ENCODE data around the gene BEX1.
"Not testable (repeated sequence)": the region's sequence is repeated elsewhere in the genome, so short reads cannot be mapped to it uniquely, and the experiment has no call there.

Gene BEX1

GRCh38 chrX:103061486-103061885 is 2.5 kb downstream of the BEX1 start:
- ChIA-PET POLR2A (no interaction called here), CTCF (no interaction called here)
- no peak for TF ChIP-seq CTCF (IDR thresholded peaks at IDR 0.05; ENCODE audit: control extremely low read depth, extremely low read depth, low read depth, missing control alignments)
- no peak for DNase-seq (ENCODE audit: extremely low spot score)

GRCh38 chrX:103056902-103057301 is 7.1 kb downstream of the BEX1 start:
- DNase-seq (ENCODE audit: extremely low spot score), result no peak
- ChIA-PET POLR2A (no interaction called here), CTCF (interaction anchor here (1.1 kb wide), 1 partner anchor 41 kb away, joined by 3 read pairs; no protein-coding TSS in a partner anchor)
- TF ChIP-seq CTCF (IDR thresholded peaks at IDR 0.05; ENCODE audit: control extremely low read depth, extremely low read depth, low read depth, missing control alignments), result no peak

- no peak for TF ChIP-seq CTCF (IDR thresholded peaks at IDR 0.05; ENCODE audit: control extremely low read depth, extremely low read depth, low read depth, missing control alignments)
- ChIA-PET CTCF (no interaction called here), POLR2A (no interaction called here)
- DNase-seq (ENCODE audit: extremely low spot score), result no peak
These were observed 11.3 kb downstream of the BEX1 start for GRCh38 chrX:103052625-103053024.

GRCh38 chrX:103051260-103051789 is 12.6 kb downstream of the BEX1 start:
- ChIA-PET CTCF (no interaction called here), POLR2A (no interaction called here)
- no peak for TF ChIP-seq CTCF (IDR thresholded peaks at IDR 0.05; ENCODE audit: control extremely low read depth, extremely low read depth, low read depth, missing control alignments)
- DNase-seq (ENCODE audit: extremely low spot score), result no peak

- CTCF ChIA-PET; POLR2A ChIA-PET; DNase-seq (ENCODE audit: extremely low spot score): not testable (repeated sequence)
These were observed 30.6 kb downstream of the BEX1 start for GRCh38 chrX:103033371-103033770.

GRCh38 chrX:103017542-103017941 is 46.4 kb downstream of the BEX1 start:
- no peak for DNase-seq (ENCODE audit: extremely low spot score)
- CTCF ChIA-PET, result no interaction called here
- TF ChIP-seq CTCF (IDR thresholded peaks at IDR 0.05; ENCODE audit: control extremely low read depth, extremely low read depth, low read depth, missing control alignments), result no peak
- POLR2A ChIA-PET, result no interaction called here

GRCh38 chrX:103012945-103013344 is 51.0 kb downstream of the BEX1 start:
- no peak for DNase-seq (ENCODE audit: extremely low spot score)
- ChIA-PET POLR2A (no interaction called here), CTCF (interaction anchor here (2.1 kb wide), 1 partner anchor 62 kb away, joined by 5 read pairs; no protein-coding TSS in a partner anchor)
- no peak for TF ChIP-seq CTCF (IDR thresholded peaks at IDR 0.05; ENCODE audit: control extremely low read depth, extremely low read depth, low read depth, missing control alignments)
